Measurements from ENCODE around the gene EPO. TPM values are rescaled to one million over a fixed set of nuclear protein-coding genes. Genes with fewer than 3 reads are reported as not detected.
"Not testable (repeated sequence)": the region's sequence is repeated elsewhere in the genome, so short reads cannot be mapped to it uniquely, and the experiment has no call there.

EPO gene
- total RNA-seq, 1 donor from 2014 or later: not detected

DNA sequence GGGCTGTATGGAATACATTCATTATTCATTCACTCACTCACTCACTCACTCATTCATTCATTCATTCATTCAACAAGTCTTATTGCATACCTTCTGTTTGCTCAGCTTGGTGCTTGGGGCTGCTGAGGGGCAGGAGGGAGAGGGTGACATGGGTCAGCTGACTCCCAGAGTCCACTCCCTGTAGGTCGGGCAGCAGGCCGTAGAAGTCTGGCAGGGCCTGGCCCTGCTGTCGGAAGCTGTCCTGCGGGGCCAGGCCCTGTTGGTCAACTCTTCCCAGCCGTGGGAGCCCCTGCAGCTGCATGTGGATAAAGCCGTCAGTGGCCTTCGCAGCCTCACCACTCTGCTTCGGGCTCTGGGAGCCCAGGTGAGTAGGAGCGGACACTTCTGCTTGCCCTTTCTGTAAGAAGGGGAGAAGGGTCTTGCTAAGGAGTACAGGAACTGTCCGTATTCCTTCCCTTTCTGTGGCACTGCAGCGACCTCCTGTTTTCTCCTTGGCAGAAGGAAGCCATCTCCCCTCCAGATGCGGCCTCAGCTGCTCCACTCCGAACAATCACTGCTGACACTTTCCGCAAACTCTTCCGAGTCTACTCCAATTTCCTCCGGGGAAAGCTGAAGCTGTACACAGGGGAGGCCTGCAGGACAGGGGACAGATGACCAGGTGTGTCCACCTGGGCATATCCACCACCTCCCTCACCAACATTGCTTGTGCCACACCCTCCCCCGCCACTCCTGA lies 2.4 kb downstream of the EPO start:
- TF ChIP-seq, protein P1, sequence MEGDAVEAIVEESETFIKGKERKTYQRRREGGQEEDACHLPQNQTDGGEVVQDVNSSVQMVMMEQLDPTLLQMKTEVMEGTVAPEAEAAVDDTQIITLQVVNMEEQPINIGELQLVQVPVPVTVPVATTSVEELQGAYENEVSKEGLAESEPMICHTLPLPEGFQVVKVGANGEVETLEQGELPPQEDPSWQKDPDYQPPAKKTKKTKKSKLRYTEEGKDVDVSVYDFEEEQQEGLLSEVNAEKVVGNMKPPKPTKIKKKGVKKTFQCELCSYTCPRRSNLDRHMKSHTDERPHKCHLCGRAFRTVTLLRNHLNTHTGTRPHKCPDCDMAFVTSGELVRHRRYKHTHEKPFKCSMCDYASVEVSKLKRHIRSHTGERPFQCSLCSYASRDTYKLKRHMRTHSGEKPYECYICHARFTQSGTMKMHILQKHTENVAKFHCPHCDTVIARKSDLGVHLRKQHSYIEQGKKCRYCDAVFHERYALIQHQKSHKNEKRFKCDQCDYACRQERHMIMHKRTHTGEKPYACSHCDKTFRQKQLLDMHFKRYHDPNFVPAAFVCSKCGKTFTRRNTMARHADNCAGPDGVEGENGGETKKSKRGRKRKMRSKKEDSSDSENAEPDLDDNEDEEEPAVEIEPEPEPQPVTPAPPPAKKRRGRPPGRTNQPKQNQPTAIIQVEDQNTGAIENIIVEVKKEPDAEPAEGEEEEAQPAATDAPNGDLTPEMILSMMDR (IDR thresholded peaks at IDR 0.05): no peak
- peaks cover 6% of the 10 kb centered on the region for H3K4me1 ChIP-seq
- no peak overlapping the region for H3K27ac ChIP-seq
- DNase-seq: no peak
- H3K36me3 ChIP-seq: no peaks in the 10 kb centered on the region
- H3K4me3 ChIP-seq: no peak overlapping the region
- H3K27me3 ChIP-seq (ENCODE audit: low read depth): peaks cover 27% of the 10 kb centered on the region
- H3K9me3 ChIP-seq: no peaks in the 10 kb centered on the region
- no peak for ATAC-seq
- intact Hi-C loops (cut with DNase I): no loop called here

DNA sequence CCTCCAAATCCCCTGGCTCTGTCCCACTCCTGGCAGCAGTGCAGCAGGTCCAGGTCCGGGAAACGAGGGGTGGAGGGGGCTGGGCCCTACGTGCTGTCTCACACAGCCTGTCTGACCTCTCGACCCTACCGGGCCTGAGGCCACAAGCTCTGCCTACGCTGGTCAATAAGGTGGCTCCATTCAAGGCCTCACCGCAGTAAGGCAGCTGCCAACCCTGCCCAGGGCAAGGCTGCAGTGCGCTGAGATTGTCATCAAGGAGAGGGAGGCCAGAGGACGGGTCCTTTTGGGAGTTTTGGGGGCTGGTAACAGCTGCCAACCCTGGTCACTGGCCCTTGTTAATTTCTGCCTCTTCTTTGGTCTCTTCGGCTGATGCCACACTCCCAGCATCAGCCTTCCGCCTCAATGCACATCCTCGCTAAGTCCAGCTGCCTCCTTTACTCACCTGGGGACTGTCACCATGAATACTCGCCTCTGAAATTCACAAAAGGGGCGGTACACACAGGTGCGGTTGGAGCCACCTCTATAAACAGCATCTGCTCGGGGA lies 3.5 kb downstream of the EPO start:
- Histone ChIP-seq H3K36me3 (no peaks in the 10 kb centered on the region), H3K9me3 (no peaks in the 10 kb centered on the region), H3K4me1 (peaks cover 6% of the 10 kb centered on the region), H3K27me3 (ENCODE audit: low read depth) (peaks cover 27% of the 10 kb centered on the region), H3K4me3 (no peak overlapping the region), H3K27ac (no peak overlapping the region)
- DNase-seq (no peak), ATAC-seq (no peak)
- intact Hi-C loops (cut with DNase I): no loop called here
- TF ChIP-seq, protein P1 (IDR thresholded peaks at IDR 0.05): no peak

GRCh38 chr7:100724364-100724763 lies 4.1 kb downstream of the EPO start:
- intact Hi-C loops (cut with DNase I): not testable (repeated sequence)
- H3K27me3 ChIP-seq (ENCODE audit: low read depth): peaks cover 27% of the 10 kb centered on the region

GRCh38 chr7:100726996-100727761 lies 6.9 kb downstream of the EPO start:
- Histone ChIP-seq H3K27me3 (ENCODE audit: low read depth) (peaks cover 7% of the 10 kb centered on the region), H3K27ac (no peak overlapping the region), H3K4me1 (peaks cover 6% of the 10 kb centered on the region), H3K9me3 (no peaks in the 10 kb centered on the region), H3K36me3 (no peaks in the 10 kb centered on the region), H3K4me3 (no peak overlapping the region)
- TF ChIP-seq, protein P1 (IDR thresholded peaks at IDR 0.05): no peak
- ATAC-seq: peak; percentile 46 to 53
- intact Hi-C loops (cut with DNase I): no loop called here
- no peak for DNase-seq

More at GRCh38 chr7:100724364-100724763, 4.1 kb downstream of the EPO start:
- H3K9me3 ChIP-seq, H3K36me3 ChIP-seq, H3K27ac ChIP-seq, ATAC-seq, DNase-seq, H3K4me3 ChIP-seq, H3K4me1 ChIP-seq: not testable (repeated sequence)

GRCh38 chr7:100728196-100728595 lies 7.9 kb downstream of the EPO start:
- peaks cover 7% of the 10 kb centered on the region for H3K27me3 ChIP-seq (ENCODE audit: low read depth)
- TF ChIP-seq, protein P1 (IDR thresholded peaks at IDR 0.05): no peak
- DNase-seq (no peak), ATAC-seq (no peak)
- intact Hi-C loops (cut with DNase I): no loop called here
- no peak overlapping the region for H3K4me3 ChIP-seq
- H3K9me3 ChIP-seq: no peaks in the 10 kb centered on the region
- H3K27ac ChIP-seq: no peak overlapping the region
- H3K4me1 ChIP-seq: peaks cover 6% of the 10 kb centered on the region
- no peaks in the 10 kb centered on the region for H3K36me3 ChIP-seq

Measured in lower lobe of right lung (tissue), 2 donors.